Immature natural killer cell (primary cell): ENCODE measurements around the gene NEUROD1. TPM values are rescaled to one million over a fixed set of nuclear protein-coding genes. Genes with fewer than 3 reads are reported as not detected.
A peak's percentile ranks its signal among the peaks of the same experiment; 100 is the strongest.

Source experiments
- DNase-seq, 3 donors: peaks; one replicate each; pipeline ENCODE4 v3.0.0; 2022; ENCODE audit warnings: mixed read lengths in 1 of 3
- H3K27ac Mint-ChIP-seq, 6 donors: one replicate each; pipeline ENCODE4 v1.8.0; 2020; ENCODE audit warnings: mixed read lengths in 6 of 6, mild to moderate bottlenecking in 5 of 6, inconsistent platforms in 4 of 6, moderate library complexity in 3 of 6
- H3K27me3 Mint-ChIP-seq, 3 donors: one replicate each; pipeline ENCODE4 v1.8.0; 2020 to 2021; ENCODE audit warnings: low read depth in 3 of 3, mild to moderate bottlenecking in 3 of 3, mixed read lengths in 3 of 3, moderate library complexity in 3 of 3, inconsistent platforms in 1 of 3
- H3K36me3 Mint-ChIP-seq, 3 donors: one replicate each; pipeline ENCODE4 v1.8.0; 2020; ENCODE audit warnings: mixed read lengths in 3 of 3, inconsistent platforms in 2 of 3, mild to moderate bottlenecking in 2 of 3
- H3K4me1 Mint-ChIP-seq, 2 donors: one replicate each; pipeline ENCODE4 v1.8.0; 2020; ENCODE audit warnings: inconsistent platforms in 2 of 2, mild to moderate bottlenecking in 2 of 2, mixed read lengths in 2 of 2, moderate library complexity in 1 of 2
- H3K4me3 Mint-ChIP-seq, 5 donors: one replicate each; pipeline ENCODE4 v1.8.0; 2020; ENCODE audit warnings: mild to moderate bottlenecking in 5 of 5, mixed read lengths in 5 of 5, inconsistent platforms in 3 of 5, moderate library complexity in 3 of 5
- H3K9me3 Mint-ChIP-seq, 6 donors: one replicate each; pipeline ENCODE4 v1.8.0; 2020; ENCODE audit warnings: mild to moderate bottlenecking in 6 of 6, mixed read lengths in 6 of 6, inconsistent platforms in 4 of 6, moderate library complexity in 3 of 6
- polyA plus RNA-seq, 3 donors: library from polyadenylated mRNA; unstranded; fragments of 300-500 nt; fragmentation: Illumina TruSeq; gene quantifications; one replicate each; pipeline ENCODE4 v1.2.3, GENCODE V29; 2021

Gene NEUROD1
- polyA plus RNA-seq, 3 donors from 2014 or later: not detected

- Mint-ChIP-seq H3K27ac (no peak overlapping the region), H3K4me3 (no peak overlapping the region), H3K36me3 (peaks cover 0 to 3% (median 0%) of the 10 kb centered on the region in 3 donors), H3K4me1 (peaks cover 2 to 5% of the 10 kb centered on the region in 2 donors), H3K9me3 (peaks cover 0 to 10% (median 3%) of the 10 kb centered on the region in 6 donors), H3K27me3 (peaks cover 17 to 34% (median 21%) of the 10 kb centered on the region in 3 donors)
- no peak for DNase-seq
Observed at GRCh38 chr2:181674461-181674860, 5.9 kb downstream of the NEUROD1 start.

GRCh38 chr2:181673173-181673572 is 7.1 kb downstream of the NEUROD1 start:
- H3K9me3 Mint-ChIP-seq: peaks cover 0 to 10% (median 0%) of the 10 kb centered on the region in 6 donors
- peaks cover 11 to 24% (median 12%) of the 10 kb centered on the region in 3 donors for H3K27me3 Mint-ChIP-seq
- H3K36me3 Mint-ChIP-seq: no peaks in the 10 kb centered on the region
- no peak for DNase-seq
- peaks cover 2 to 5% of the 10 kb centered on the region in 2 donors for H3K4me1 Mint-ChIP-seq
- H3K27ac Mint-ChIP-seq: no peak overlapping the region
- no peak overlapping the region for H3K4me3 Mint-ChIP-seq

DNA sequence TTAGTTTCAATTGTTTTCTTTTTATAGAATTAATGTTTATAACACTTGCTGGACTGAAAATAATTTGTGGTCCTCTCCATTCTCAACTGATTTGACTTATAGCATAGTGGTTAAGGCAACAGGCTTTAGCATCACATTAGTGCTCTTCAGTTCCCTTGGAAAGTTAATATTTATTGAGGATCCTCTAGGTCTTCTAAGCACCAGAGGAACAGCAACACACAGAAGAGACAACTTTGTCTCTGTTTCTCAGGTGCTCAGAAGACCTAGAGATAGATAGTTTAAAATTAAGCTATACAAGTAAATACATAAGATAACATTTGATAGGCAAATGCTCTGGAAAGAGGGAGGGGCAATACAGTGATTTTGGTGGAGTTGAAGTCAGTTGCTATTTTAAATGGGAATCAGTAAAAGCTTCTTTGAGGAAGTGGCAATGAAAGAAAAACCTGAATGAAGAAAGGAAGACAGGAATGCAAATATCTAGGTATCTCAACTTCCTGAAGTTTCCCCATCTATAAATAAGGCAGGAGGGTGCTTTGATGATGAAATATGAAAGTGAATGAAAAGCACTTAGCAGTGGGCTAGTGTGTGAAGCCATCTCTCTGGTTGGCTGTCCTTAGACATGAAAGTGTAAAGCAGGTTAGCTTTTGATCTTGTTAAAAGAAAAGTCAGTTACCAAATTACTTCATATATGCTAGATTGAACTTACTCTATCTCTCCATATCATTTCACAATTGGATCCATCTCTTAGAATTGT is 7.9 kb downstream of the NEUROD1 start:
- Mint-ChIP-seq H3K36me3 (no peaks in the 10 kb centered on the region), H3K4me1 (no peaks in the 10 kb centered on the region), H3K9me3 (peaks cover 0 to 5% (median 0%) of the 10 kb centered on the region in 6 donors), H3K27me3 (peaks cover 5 to 19% (median 6%) of the 10 kb centered on the region in 3 donors), H3K4me3 (no peak overlapping the region), H3K27ac (no peak overlapping the region)
- no peak for DNase-seq

GRCh38 chr2:181670632-181671031 is 9.7 kb downstream of the NEUROD1 start:
- Mint-ChIP-seq H3K27me3 (peaks cover 5 to 21% (median 5%) of the 10 kb centered on the region in 3 donors), H3K9me3 (peaks cover 0 to 5% (median 0%) of the 10 kb centered on the region in 6 donors), H3K36me3 (no peaks in the 10 kb centered on the region), H3K27ac (no peak overlapping the region), H3K4me3 (no peak overlapping the region), H3K4me1 (no peaks in the 10 kb centered on the region)
- DNase-seq: no peak

- Mint-ChIP-seq H3K4me3 (no peak overlapping the region), H3K9me3 (peaks cover 0 to 3% (median 0%) of the 10 kb centered on the region in 6 donors), H3K27ac (no peak overlapping the region), H3K27me3 (peaks cover 0 to 20% (median 6%) of the 10 kb centered on the region in 3 donors), H3K36me3 (no peaks in the 10 kb centered on the region), H3K4me1 (no peaks in the 10 kb centered on the region)
- DNase-seq: no peak
Observed at GRCh38 chr2:181667234-181667633, 13.1 kb downstream of the NEUROD1 start.

DNA sequence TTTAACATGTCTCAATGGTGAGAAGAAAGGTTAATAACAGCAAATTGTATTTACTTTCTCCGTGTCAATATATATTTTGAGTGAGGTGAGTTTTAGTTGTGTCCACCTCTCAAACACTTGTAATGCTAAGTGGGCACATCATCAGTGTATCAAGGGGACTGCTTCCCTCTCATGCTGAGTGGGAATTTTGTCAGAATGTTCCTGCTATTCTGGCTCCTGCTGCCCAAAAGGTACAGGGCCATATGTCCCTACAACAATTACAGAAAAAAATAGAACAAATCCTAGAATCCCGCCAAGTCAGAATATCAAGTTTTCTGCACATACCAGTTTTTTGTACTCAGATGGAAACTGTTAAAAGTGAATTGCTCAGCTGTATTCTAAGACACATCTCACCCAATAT is 18.0 kb downstream of the NEUROD1 start:
- DNase-seq: no peak
- H3K4me1 Mint-ChIP-seq: peaks cover under 1% of the 10 kb centered on the region in 2 donors
- no peak overlapping the region for H3K27ac Mint-ChIP-seq
- H3K9me3 Mint-ChIP-seq: peaks cover 0 to 3% (median 0%) of the 10 kb centered on the region in 6 donors
- no peaks in the 10 kb centered on the region for H3K36me3 Mint-ChIP-seq
- no peak overlapping the region for H3K4me3 Mint-ChIP-seq
- H3K27me3 Mint-ChIP-seq: peaks cover 0 to 11% (median 3%) of the 10 kb centered on the region in 3 donors

- Mint-ChIP-seq H3K4me3 (no peak overlapping the region), H3K27me3 (peaks cover 0 to 4% (median 3%) of the 10 kb centered on the region in 3 donors)
Observed at GRCh38 chr2:181660181-181660580, 20.1 kb downstream of the NEUROD1 start.

DNA sequence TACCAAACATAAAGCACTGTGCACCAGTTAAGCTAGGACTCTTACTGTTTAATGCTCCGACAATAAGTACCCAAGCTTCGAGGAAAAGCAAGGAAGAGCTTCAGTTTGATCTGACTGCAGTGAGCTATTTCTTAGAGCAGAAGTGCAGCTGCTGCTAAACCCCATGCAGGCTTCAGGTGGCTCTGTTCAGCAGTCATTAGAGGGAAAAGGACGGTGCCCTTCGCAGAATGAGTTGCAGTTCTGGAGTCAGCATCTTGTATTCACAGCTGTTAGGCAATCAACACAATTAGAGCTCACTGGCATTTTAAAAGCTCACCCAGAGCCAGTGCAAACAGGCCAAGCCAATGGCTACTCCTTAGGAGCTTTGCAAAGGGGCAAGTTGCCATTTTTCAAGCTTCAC is 21.9 kb downstream of the NEUROD1 start:
- H3K9me3 Mint-ChIP-seq: no peaks in the 10 kb centered on the region
- DNase-seq: no peak
- no peaks in the 10 kb centered on the region for H3K36me3 Mint-ChIP-seq
- no peak overlapping the region for H3K4me3 Mint-ChIP-seq
- H3K4me1 Mint-ChIP-seq: peaks cover 9 to 14% of the 10 kb centered on the region in 2 donors
- peaks cover 0 to 10% (median 4%) of the 10 kb centered on the region in 3 donors for H3K27me3 Mint-ChIP-seq
- no peak overlapping the region for H3K27ac Mint-ChIP-seq

More at GRCh38 chr2:181660181-181660580, 20.1 kb downstream of the NEUROD1 start:
- Mint-ChIP-seq H3K9me3 (no peaks in the 10 kb centered on the region), H3K27ac (no peak overlapping the region), H3K36me3 (no peaks in the 10 kb centered on the region), H3K4me1 (peaks cover 9 to 14% of the 10 kb centered on the region in 2 donors)
- no peak for DNase-seq

GRCh38 chr2:181657379-181657778 is 22.9 kb downstream of the NEUROD1 start:
- no peaks in the 10 kb centered on the region for H3K36me3 Mint-ChIP-seq
- H3K27ac Mint-ChIP-seq: peak overlapping the region in 1 of 6 donors; percentile 43
- H3K27me3 Mint-ChIP-seq: peaks cover 0 to 13% (median 4%) of the 10 kb centered on the region in 3 donors
- H3K9me3 Mint-ChIP-seq: no peaks in the 10 kb centered on the region
- H3K4me3 Mint-ChIP-seq: peak overlapping the region; percentile 74 to 86 (median 80)
- H3K4me1 Mint-ChIP-seq: peaks cover 9 to 14% of the 10 kb centered on the region in 2 donors
- no peak for DNase-seq

DNA sequence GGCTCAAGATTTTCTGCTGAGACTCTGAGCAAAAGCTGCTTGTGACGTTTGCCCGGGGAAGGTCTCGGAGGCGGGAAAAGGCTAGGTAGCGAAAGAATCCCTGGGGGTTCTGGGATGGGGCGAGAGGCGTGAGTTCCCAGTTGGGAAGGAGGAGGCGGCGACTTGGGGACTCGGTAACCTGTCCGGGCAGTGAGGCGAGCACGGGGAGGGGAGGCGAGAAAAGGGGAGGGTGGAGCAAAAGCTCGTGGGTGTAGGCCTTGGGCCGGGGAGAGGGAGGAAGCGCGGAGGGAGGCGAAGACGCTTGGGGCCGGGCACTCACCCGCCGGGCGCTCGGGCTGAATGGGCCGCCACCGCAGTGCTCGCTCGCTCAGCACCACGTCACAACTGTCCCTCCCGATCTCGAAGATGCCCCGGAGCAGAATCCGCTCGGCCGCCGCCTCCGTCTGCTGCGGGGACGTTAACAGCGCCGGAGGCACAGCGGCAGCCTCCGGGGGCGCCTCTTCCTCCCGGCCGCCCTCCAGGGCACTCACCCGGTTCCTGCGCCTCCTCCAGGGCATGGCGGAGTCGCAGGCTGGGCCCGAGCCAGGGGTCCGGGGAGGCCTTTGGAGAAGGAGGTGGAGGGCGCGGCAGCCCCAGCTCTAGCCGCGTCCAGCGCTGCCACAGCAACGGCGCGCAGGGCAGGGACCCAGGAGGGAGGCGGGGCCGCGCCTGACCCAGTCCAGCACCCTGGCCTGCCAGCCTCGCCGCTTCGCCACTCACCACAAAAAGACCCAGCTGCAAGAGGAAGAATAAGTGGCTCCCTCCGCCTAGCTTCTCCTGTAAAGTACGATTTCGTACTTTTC is 23.6 kb downstream of the NEUROD1 start, which contains the start of gene CERKL:
Gene CERKL (minus strand): TSS at position 656 of the 842 bp plus-strand sequence. CDS start 99 bp downstream, at position 557.
- H3K4me1 Mint-ChIP-seq: peaks cover 9 to 14% of the 10 kb centered on the region in 2 donors
- H3K36me3 Mint-ChIP-seq: no peaks in the 10 kb centered on the region
- H3K27me3 Mint-ChIP-seq: peaks cover 0 to 13% (median 6%) of the 10 kb centered on the region in 3 donors
- H3K4me3 Mint-ChIP-seq: peak within 1 kb of the TSS; percentile 76 to 86 (median 80)
- H3K27ac Mint-ChIP-seq: peak within 1 kb of the TSS in 1 of 6 donors; percentile 43
- peak; percentile 5 to 19 (median 12) for DNase-seq
- no peaks in the 10 kb centered on the region for H3K9me3 Mint-ChIP-seq

GRCh38 chr2:181655519-181655918 is 24.8 kb downstream of the NEUROD1 start:
- Mint-ChIP-seq H3K4me3 (peak overlapping the region in 1 of 5 donors; percentile 72), H3K36me3 (no peaks in the 10 kb centered on the region), H3K27me3 (peaks cover 5 to 12% (median 6%) of the 10 kb centered on the region in 3 donors)

GRCh38 chr2:181649436-181649979 is 30.8 kb downstream of the NEUROD1 start:
- H3K27ac Mint-ChIP-seq: no peak overlapping the region
- no peak for DNase-seq
- no peaks in the 10 kb centered on the region for H3K4me1 Mint-ChIP-seq
- no peak overlapping the region for H3K4me3 Mint-ChIP-seq
- no peaks in the 10 kb centered on the region for H3K36me3 Mint-ChIP-seq
- H3K9me3 Mint-ChIP-seq: no peaks in the 10 kb centered on the region
- H3K27me3 Mint-ChIP-seq: peaks cover 6 to 19% (median 14%) of the 10 kb centered on the region in 3 donors

More at GRCh38 chr2:181655519-181655918, 24.8 kb downstream of the NEUROD1 start:
- Mint-ChIP-seq H3K4me1 (peaks cover 9 to 14% of the 10 kb centered on the region in 2 donors), H3K27ac (no peak overlapping the region), H3K9me3 (no peaks in the 10 kb centered on the region)
- no peak for DNase-seq

GRCh38 chr2:181648478-181649155 is 31.7 kb downstream of the NEUROD1 start:
- no peak for DNase-seq
- Mint-ChIP-seq H3K4me1 (no peaks in the 10 kb centered on the region), H3K27me3 (peaks cover 6 to 19% (median 13%) of the 10 kb centered on the region in 3 donors), H3K27ac (no peak overlapping the region), H3K4me3 (no peak overlapping the region), H3K9me3 (no peaks in the 10 kb centered on the region), H3K36me3 (no peaks in the 10 kb centered on the region)
